Subcutaneous adipose tissue (tissue), 4 donors: ENCODE data around the gene COX20. TPM values are rescaled to one million over a fixed set of nuclear protein-coding genes. Genes with fewer than 3 reads are reported as not detected.

Source experiments
- CTCF ChIP-seq: fragments of 450-650 bp; IDR thresholded peaks from one replicate; pipeline ENCODE4 v1.5.1; 2016; ENCODE audit warnings: low read depth, mild to moderate bottlenecking, control low read depth, antibody characterized with exemption, moderate library complexity
- total RNA-seq, 4 donors: library from RNA; depleted of rRNA; stranded (reverse); fragments of >200 nt; gene quantifications; one replicate each; pipeline ENCODE4 v1.1.0, GENCODE V29; 2016

Gene COX20
- total RNA-seq, 4 donors from 2014 or later = 25.8 to 55.1 (median 31.1) TPM

GRCh38 chr1:244868484-244869363, 33.3 kb downstream of the COX20 start:
- no peak for TF ChIP-seq CTCF

GRCh38 chr1:244869364-244869827, 33.9 kb downstream of the COX20 start:
- no peak for TF ChIP-seq CTCF

GRCh38 chr1:244869950-244870349, 34.5 kb downstream of the COX20 start:
- TF ChIP-seq CTCF = no peak

GRCh38 chr1:244874974-244875579, 39.6 kb downstream of the COX20 start:
- TF ChIP-seq CTCF = no peak

- TF ChIP-seq CTCF = no peak
Observed at GRCh38 chr1:244876228-244876910, 40.9 kb downstream of the COX20 start.

GRCh38 chr1:244878681-244879080, 43.2 kb downstream of the COX20 start:
- no peak for TF ChIP-seq CTCF
